GM18526 (cell line): ENCODE measurements around the gene DPYD.

ENCODE experiments used
- POLR2A ChIP-seq: IDR thresholded peaks from 3 replicates; pipeline ENCODE4 v1.6.1; 2011; ENCODE audit not compliant: insufficient read length; ENCODE audit errors: extremely low read depth

Gene DPYD

DNA sequence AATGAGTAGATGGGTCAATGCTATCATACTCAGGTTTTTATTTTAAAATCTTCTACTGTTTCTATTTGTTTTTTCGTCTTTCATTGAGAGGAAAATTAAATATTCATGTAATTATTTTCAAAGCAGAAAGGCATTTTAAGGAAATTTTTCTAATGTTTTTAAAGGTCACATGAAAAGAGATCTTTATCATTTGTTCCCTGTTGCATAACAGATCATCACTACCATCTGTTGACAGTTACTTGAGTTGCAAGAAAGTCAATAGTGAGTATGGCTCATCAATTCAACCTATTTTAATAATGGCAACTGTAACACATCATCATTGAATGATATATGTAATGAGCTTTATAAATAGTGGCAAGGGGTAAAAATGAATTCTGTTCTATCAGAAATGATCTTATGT, 369.7 kb downstream of the DPYD start:
- TF ChIP-seq POLR2A = no peak

DNA sequence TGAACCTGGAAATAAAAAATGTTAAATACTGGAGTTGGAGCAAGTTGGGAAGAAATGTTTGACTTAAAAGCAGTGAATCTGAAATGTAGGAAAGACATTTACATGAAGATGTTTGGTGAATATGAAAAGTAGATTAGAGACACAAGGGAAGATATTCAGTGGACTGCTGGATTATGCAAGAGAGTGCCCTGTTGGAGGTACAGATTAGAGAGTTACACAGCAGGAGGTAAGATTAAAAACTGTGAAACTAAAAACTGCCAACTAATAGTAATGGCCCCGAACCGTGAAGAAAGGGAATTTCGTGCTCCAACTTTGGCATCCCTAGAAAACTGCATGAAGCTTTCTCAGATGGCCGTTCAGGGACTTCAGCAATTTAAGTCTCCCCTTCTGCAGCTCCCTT, 375.4 kb downstream of the DPYD start:
- TF ChIP-seq POLR2A = no peak

GRCh38 chr1:97540346-97540888, 380.4 kb downstream of the DPYD start:
- TF ChIP-seq POLR2A = no peak

GRCh38 chr1:97538113-97538512, 382.7 kb downstream of the DPYD start:
- TF ChIP-seq POLR2A = no peak

DNA sequence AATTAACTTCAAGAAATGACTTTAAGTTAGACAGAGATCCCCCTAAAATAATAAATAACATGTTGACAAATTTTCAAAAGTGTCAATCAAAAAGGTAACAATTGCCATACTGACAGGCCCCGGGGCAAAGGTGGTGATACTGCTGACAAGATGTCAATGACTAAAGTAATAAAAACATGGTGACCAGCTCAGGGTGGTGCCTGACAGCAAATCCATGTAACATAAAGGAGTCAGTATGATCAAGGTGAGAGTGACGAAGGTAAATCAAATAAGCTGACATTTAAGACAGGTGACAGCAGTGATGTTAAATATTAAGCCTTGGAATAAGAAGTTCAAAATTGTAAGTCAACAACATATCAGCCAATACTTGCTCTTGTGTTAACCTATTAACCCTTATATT, 387.5 kb downstream of the DPYD start:
- TF ChIP-seq POLR2A = no peak

DNA sequence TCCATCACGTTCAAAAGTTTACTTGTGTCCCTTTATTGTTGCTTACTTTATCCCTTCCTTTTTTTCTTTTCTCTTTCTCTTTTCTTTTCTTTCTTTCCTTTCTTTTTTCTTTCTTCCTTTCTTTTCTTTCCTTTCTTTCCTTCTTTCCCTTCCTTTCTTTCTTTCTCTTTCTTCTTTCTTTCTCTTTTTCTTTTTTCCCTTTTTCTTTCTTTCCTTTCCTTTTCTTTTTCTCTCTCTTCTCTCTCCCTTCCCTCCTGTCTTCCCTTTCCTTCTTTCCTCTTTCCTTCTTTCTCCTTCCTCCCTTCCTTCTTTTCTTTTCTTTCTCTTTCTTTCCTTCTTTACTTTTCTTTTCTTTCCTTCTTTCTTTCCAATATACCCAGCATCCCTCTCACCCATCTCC, 391.2 kb downstream of the DPYD start:
- TF ChIP-seq POLR2A = no peak

GRCh38 chr1:97524211-97524610, 396.6 kb downstream of the DPYD start:
- TF ChIP-seq POLR2A = no peak

DNA sequence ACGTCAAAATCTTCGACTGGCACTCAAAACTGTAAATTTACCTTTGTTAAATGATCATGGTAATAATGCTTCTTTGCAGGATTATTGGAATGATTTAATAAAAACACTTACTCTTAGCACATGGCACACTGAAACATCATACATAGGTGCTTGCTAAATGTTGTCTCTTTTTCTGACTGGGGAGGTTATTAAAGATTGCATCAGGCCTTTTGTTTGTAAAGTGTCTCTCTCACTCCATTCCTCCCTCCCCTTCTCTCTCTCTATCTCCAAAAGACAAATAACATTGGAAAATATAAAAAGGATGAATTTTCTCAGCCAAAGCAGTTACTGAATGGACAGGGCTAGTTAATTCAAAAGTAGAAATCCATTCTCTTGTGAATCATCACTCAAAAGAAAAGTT, 404.2 kb downstream of the DPYD start:
- no peak for TF ChIP-seq POLR2A

GRCh38 chr1:97508653-97509218, 412.1 kb downstream of the DPYD start:
- TF ChIP-seq POLR2A = no peak

- TF ChIP-seq POLR2A = no peak
These were observed 413.0 kb downstream of the DPYD start for GRCh38 chr1:97507863-97508262.

- no peak for TF ChIP-seq POLR2A
These were observed 414.5 kb downstream of the DPYD start for GRCh38 chr1:97506368-97506767.

DNA sequence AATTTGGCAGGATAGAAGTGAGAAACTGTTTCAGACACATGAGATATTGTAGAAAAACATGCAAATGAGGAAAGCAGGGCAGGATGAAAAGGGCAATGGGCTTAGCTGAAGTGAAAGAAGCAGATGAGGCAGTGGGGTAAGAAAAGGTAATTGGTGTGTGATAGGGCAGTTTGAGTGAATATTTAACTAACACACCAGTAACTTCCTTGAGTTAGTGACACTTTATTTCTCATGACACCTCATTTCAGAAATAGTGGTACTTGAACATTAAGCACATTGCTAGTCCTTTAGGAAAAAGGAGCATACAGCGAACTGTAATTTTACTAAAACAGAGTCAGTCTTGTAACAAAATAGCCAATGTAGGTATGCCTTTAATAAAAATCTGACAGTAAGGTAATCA, 415.0 kb downstream of the DPYD start:
- TF ChIP-seq POLR2A = no peak

GRCh38 chr1:97505289-97505688, 415.5 kb downstream of the DPYD start:
- no peak for TF ChIP-seq POLR2A

GRCh38 chr1:97502360-97502759, 418.5 kb downstream of the DPYD start:
- no peak for TF ChIP-seq POLR2A

DNA sequence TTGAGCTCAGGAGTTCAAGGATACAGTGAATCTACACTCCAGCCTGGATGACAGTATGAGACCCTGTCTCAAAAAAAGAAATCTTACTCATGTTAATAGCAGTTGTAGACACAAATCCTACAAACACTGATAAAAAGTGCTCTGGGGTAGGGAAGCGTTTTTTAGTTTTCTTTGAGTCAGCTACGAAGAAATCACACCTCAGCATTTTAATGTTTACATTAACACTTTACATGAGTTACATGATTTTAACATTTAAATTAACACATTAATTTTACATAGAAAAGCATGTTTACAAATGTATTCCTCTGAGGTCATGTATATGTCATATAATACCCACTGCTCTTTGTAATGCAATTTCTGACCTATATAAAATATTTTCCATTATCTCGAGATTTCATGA, 419.2 kb downstream of the DPYD start:
- TF ChIP-seq POLR2A = no peak

GRCh38 chr1:97500760-97501159, 420.1 kb downstream of the DPYD start:
- no peak for TF ChIP-seq POLR2A

GRCh38 chr1:97499667-97500066, 421.2 kb downstream of the DPYD start:
- TF ChIP-seq POLR2A = no peak
